Globus pallidus (tissue), 1 donor: Measurements from ENCODE around the gene TYW1.
"Not testable (repeated sequence)": the region's sequence is repeated elsewhere in the genome, so short reads cannot be mapped to it uniquely, and the experiment has no call there.

Source experiments
- DNase-seq: peaks from one replicate; pipeline ENCODE4 v3.0.0-alpha.2; 2015; ENCODE audit warnings: low spot score

The TYW1 gene

GRCh38 chr7:67134912-67135311, 138.3 kb downstream of the TYW1 start:
- DNase-seq: not testable (repeated sequence)

GRCh38 chr7:67135617-67136486, 139.2 kb downstream of the TYW1 start:
- DNase-seq: not testable (repeated sequence)

GRCh38 chr7:67137489-67137888, 140.9 kb downstream of the TYW1 start:
- not testable (repeated sequence) for DNase-seq

- not testable (repeated sequence) for DNase-seq
Measured at GRCh38 chr7:67139876-67140275, 143.2 kb downstream of the TYW1 start.

GRCh38 chr7:67141001-67141400, 144.4 kb downstream of the TYW1 start:
- DNase-seq: not testable (repeated sequence)

GRCh38 chr7:67143091-67143786, 146.6 kb downstream of the TYW1 start:
- DNase-seq: not testable (repeated sequence)

- DNase-seq: not testable (repeated sequence)
Measured at GRCh38 chr7:67145581-67146193, 149.1 kb downstream of the TYW1 start.

GRCh38 chr7:67149131-67149530, 152.5 kb downstream of the TYW1 start:
- not testable (repeated sequence) for DNase-seq

GRCh38 chr7:67154374-67154773, 157.7 kb downstream of the TYW1 start:
- DNase-seq: not testable (repeated sequence)

GRCh38 chr7:67156064-67156463, 159.4 kb downstream of the TYW1 start:
- DNase-seq: not testable (repeated sequence)

GRCh38 chr7:67163285-67163684, 166.7 kb downstream of the TYW1 start:
- DNase-seq: not testable (repeated sequence)

- not testable (repeated sequence) for DNase-seq
Measured at GRCh38 chr7:67171151-67171550, 174.5 kb downstream of the TYW1 start.

GRCh38 chr7:67176730-67177129, 180.1 kb downstream of the TYW1 start:
- DNase-seq: not testable (repeated sequence)

- not testable (repeated sequence) for DNase-seq
Measured at GRCh38 chr7:67178915-67179688, 182.5 kb downstream of the TYW1 start.

GRCh38 chr7:67182956-67183750, 186.5 kb downstream of the TYW1 start:
- not testable (repeated sequence) for DNase-seq

GRCh38 chr7:67184912-67185659, 188.5 kb downstream of the TYW1 start:
- DNase-seq: not testable (repeated sequence)

- DNase-seq: not testable (repeated sequence)
Measured at GRCh38 chr7:67185660-67186129, 189.1 kb downstream of the TYW1 start.

GRCh38 chr7:67189160-67189559, 192.5 kb downstream of the TYW1 start:
- not testable (repeated sequence) for DNase-seq

- DNase-seq: not testable (repeated sequence)
Measured at GRCh38 chr7:67189801-67190465, 193.3 kb downstream of the TYW1 start.
